Stimulated activated CD4-positive, alpha-beta T cell treated with anti-CD3 and anti-CD28 coated beads, TNF-alpha, amount 100 ng/mL, for 1 hour (primary cell): ENCODE data around the gene ZBTB45.
"Not testable (repeated sequence)": the region's sequence is repeated elsewhere in the genome, so short reads cannot be mapped to it uniquely, and the experiment has no call there.

Experiments
- DNase-seq, 3 donors: peaks; one replicate each; pipeline ENCODE4 v3.0.0-alpha.2; 2020; ENCODE audit warnings: low read depth in 3 of 3, low spot score in 1 of 3

ZBTB45 gene

DNA sequence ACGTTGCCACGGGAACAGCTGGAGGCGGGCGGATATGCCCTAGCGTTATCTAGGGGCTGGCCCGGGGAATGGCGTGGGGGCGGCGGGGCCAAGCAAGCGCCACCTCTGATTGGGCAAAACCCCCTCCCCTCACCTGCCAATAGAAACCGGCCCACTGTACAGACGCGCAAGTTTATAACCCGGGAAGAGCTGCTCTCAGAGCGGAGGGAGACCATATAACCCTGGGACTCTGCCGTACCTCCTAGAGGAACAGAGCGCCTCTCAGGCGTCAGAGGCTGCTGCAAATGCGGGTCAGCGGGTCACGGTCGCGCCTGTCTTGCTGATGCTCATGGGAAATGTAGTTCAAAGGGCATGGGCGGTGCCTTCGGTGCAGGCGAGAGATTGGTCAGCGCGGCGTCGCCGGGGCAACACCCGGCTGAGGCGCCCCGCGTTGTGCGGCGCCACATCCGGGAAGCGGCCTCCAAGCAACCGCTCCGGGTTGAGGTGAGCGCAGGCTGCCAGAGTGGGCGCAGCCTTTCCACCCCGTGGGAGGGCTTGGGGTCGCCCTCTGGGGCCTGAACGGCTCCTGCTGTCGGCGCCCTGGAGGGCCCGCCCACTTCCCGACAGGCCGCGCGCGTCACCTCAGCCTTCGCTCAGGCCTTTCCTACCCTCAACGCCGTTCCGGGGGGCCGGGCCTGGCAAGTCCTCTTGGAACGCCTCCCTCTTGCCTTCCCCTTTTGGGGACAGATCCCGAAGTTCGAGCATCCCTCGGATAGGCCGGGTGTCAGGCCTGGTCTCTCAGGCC, 43.7 kb downstream of the ZBTB45 start, which contains the start of gene ZNF446:
Gene ZNF446, plus strand, starts transcription at position 639 of the 784 bp plus-strand sequence. CDS start 867 bp downstream, outside the sequence.
- DNase-seq: peak; percentile 81 to 89 (median 83)

DNA sequence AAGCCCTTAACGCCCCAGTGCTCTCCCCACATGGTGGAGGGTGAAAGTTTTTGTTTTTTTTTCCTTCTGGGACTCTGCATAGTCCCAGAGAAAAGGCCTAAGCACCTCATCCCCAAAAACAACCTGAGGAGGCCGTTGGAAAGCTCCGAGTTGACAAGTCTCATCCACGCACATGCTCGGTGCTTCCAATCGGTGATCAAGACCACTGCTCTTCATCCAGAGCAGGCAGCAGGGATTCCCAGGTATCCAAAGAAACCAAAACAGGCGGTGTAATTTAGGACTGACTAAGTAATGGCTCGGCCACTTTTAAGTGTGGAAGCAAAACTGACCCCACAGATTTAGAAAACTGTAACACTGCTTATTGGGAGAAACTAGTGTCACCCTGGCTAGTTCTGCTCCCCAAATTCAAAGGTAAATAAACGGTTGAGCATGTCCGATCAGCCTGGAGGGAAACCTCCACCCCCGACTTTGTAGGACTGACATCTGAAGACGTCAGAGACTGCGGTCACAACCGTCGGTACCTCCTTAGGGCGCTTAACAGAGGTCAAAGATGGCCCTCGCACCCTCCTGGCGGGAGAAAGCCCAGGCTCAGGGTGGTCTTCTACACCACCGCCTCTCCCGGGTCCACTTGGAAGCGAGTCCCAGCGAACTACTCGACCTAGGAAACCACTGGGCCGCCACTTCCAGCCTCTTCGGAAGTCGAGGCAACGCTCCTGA, 44.5 kb downstream of the ZBTB45 start:
- no peak for DNase-seq

- no peak for DNase-seq
These were observed 45.2 kb downstream of the ZBTB45 start for GRCh38 chr19:58474291-58474996.

- DNase-seq: no peak
These were observed 45.8 kb downstream of the ZBTB45 start for GRCh38 chr19:58473775-58474174.

GRCh38 chr19:58471736-58472135, 47.9 kb downstream of the ZBTB45 start:
- no peak for DNase-seq

GRCh38 chr19:58470837-58471543, 48.6 kb downstream of the ZBTB45 start:
- not testable (repeated sequence) for DNase-seq

GRCh38 chr19:58469241-58470013, 50.2 kb downstream of the ZBTB45 start:
- DNase-seq: no peak

GRCh38 chr19:58468216-58468839, 51.3 kb downstream of the ZBTB45 start:
- DNase-seq: no peak

GRCh38 chr19:58466760-58467589, 52.6 kb downstream of the ZBTB45 start, which contains the start of gene ZNF324:
ZNF324 (plus strand) TSS chr19:58467080; CDS start chr19:58469186, 2,106 bp downstream.
- peak; percentile 89 to 94 (median 91) for DNase-seq

DNA sequence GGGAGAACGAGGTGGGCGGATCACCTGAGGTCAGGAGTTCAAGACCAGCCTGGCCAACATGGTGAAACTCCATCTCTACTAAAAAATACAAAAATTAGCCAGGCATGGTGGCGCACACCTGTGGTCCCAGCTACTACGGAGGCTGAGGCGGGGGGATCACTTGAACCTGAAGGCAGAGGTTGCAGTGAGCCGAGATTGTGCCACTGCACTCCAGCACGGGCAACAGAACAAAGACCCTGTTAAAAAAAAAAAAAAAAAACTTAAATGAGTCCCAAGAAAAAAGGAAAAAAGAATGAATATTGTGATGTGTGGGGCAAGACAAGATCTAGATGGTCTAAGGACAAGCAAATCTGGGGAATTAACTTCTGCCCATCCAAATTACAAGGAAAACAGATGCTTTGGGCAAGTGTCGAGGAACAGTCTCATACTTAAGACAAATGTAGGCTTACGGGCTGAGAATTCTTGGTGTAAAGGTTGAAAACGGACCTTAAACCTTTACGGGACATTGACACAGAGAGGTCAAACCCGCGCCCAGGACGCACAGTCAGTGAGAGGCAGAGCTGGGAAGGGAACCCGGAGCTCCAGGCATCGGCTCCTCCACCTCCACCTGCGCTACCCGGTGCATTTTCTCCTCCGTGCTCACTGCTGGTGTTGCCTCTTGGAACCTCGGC, 53.4 kb downstream of the ZBTB45 start:
- DNase-seq: no peak
